A673 (cell line): ENCODE measurements around the gene SLC35B2. TPM values are rescaled to one million over a fixed set of nuclear protein-coding genes. Genes with fewer than 3 reads are reported as not detected.

Experiments used
- BruUV-seq: library from RNA; stranded (reverse); fragments of 400-500 nt; replicated peaks from 2 replicates; lab custom pipeline; 2021; lab: Mats Ljungman, UMichigan
- CTCF ChIA-PET: fragments of 300-600 bp; sonication (Branson Sonifier 250); formaldehyde crosslinking; loops from one replicate; lab custom pipeline; 2022; ENCODE audit warnings: antibody characterized with exemption; lab: Charles Lee
- POLR2A ChIA-PET: fragments of 300-600 bp; sonication (Branson Sonifier 250); formaldehyde crosslinking; loops from one replicate; lab custom pipeline; 2022; ENCODE audit warnings: antibody characterized with exemption; ENCODE audit not compliant: low non-redundant PET; lab: Charles Lee
- DNase-seq: peaks from one replicate; pipeline ENCODE4 v3.0.0-alpha.2; 2015; ENCODE audit warnings: low spot score
- H3K27ac ChIP-seq: fragments of 200-600 bp; sonication (generic); 2 replicates; pipeline ENCODE4 v1.5.1; 2016; ENCODE audit warnings: mixed run types, low read depth, mild to moderate bottlenecking, mixed read lengths, antibody characterized with exemption, low read length; ENCODE audit not compliant: poor library complexity, severe bottlenecking
- H3K27me3 ChIP-seq: fragments of 200-600 bp; sonication (generic); replicated peaks from 2 replicates; pipeline ENCODE4 v1.6.1; 2017; ENCODE audit warnings: mixed run types, low read depth, mild to moderate bottlenecking, mixed read lengths, antibody characterized with exemption, low read length; ENCODE audit not compliant: insufficient read depth, poor library complexity
- H3K36me3 ChIP-seq: fragments of 200-600 bp; sonication (generic); 2 replicates; pipeline ENCODE4 v1.6.1; 2016; ENCODE audit warnings: mixed run types, mild to moderate bottlenecking, mixed read lengths, antibody characterized with exemption, low read length; ENCODE audit not compliant: insufficient read depth, poor library complexity, severe bottlenecking
- H3K4me1 ChIP-seq: fragments of 200-600 bp; sonication (generic); 2 replicates; pipeline ENCODE4 v1.6.1; 2017; ENCODE audit warnings: mixed run types, mild to moderate bottlenecking, mixed read lengths, antibody characterized with exemption, low read length; ENCODE audit not compliant: insufficient read depth, poor library complexity, severe bottlenecking
- H3K4me3 ChIP-seq: fragments of 200-600 bp; sonication (generic); 2 replicates; pipeline ENCODE4 v1.5.1; 2016; ENCODE audit warnings: low read depth, mixed run types, mild to moderate bottlenecking, mixed read lengths, low read length; ENCODE audit not compliant: poor library complexity, severe bottlenecking
- H3K9me3 ChIP-seq: fragments of 200-600 bp; sonication (generic); 2 replicates; pipeline ENCODE4 v1.6.1; 2016; ENCODE audit warnings: mixed run types, low read depth, mild to moderate bottlenecking, mixed read lengths, antibody characterized with exemption, low read length; ENCODE audit not compliant: poor library complexity, severe bottlenecking
- EZH2 ChIP-seq: fragments of 200-600 bp; sonication (generic); IDR thresholded peaks from 2 replicates; pipeline ENCODE4 v1.6.1; 2017; ENCODE audit warnings: borderline replicate concordance, low read depth, mild to moderate bottlenecking, mixed read lengths, antibody characterized with exemption, low read length; ENCODE audit not compliant: poor library complexity, severe bottlenecking
- intact Hi-C: fragments of 100-400 bp; cut with micrococcal nuclease; formaldehyde crosslinking; loops from one replicate; pipeline ENCODE4 v1.10.0; 2022; ENCODE audit not compliant: unreplicated experiment
- total RNA-seq: library from RNA; stranded (reverse); gene quantifications from 2 replicates; pipeline ENCODE4 v1.2.3, GENCODE V29; 2021
- TF ChIP-seq, protein P1 (sequence below): fragments of 300-800, 200-600 bp; sonication (generic); conservative IDR thresholded peaks from 2 replicates; pipeline ENCODE4 v1.5.1; 2017; ENCODE audit warnings: low read depth, mild to moderate bottlenecking, antibody characterized with exemption, low read length, moderate library complexity, mixed read lengths

SLC35B2 gene
- total RNA-seq, 1 experiment from 2014 or later, result 52.0 TPM

DNA sequence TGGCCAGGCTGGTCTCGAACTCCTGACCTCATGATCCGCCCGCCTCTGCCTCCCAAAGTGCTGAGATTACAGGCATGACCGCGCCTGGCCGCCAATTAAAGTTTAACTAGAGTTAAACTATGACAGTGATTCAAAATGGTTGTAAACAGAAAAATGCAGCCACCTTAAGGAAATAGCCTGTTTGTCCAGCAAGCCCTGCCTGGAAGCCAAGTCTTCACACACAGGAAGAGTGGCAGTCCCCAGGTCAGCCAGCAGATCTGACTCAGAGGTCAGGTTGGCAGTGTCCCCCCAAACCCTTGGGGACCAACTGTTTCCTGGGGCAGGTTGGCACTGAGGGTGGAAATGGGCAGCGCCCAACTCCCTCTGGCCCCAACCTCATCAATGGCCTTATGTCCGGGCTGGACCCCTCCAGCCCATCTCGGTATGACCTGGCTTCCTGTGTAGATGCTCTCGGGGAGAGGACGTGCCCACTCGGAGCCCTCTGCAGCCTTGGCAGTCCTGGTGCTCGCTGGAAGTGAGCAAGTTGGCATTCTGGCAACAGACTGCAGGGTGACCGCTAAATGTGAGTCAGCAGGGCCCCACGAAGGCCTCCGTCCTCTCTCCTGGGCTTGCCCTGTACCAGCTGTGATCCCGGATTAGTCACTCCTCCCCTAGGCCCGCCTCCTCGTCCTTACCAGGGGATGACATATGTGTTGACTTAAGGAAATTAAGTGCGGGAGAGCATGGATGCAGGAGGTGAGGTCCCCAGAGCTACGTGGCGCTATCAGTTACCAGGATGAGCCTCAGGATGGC is 20.1 kb downstream of the SLC35B2 start:
- H3K4me3 ChIP-seq, result peak overlapping the region; percentile 62
- peak; percentile 81 for DNase-seq
- H3K9me3 ChIP-seq, result no peaks in the 10 kb centered on the region
- CTCF ChIA-PET, result interaction anchor here (0.9 to 1.3 kb wide), 4 partner anchors 11 to 141 kb away, joined by 3 to 11 read pairs (median 4); partner anchors contain the start of gene SLC29A1
- no peaks in the 10 kb centered on the region for H3K27me3 ChIP-seq
- intact Hi-C loops, result no loop called here
- H3K36me3 ChIP-seq, result peaks cover 6% of the 10 kb centered on the region
- TF ChIP-seq EZH2, result no peak
- TF ChIP-seq, protein P1, sequence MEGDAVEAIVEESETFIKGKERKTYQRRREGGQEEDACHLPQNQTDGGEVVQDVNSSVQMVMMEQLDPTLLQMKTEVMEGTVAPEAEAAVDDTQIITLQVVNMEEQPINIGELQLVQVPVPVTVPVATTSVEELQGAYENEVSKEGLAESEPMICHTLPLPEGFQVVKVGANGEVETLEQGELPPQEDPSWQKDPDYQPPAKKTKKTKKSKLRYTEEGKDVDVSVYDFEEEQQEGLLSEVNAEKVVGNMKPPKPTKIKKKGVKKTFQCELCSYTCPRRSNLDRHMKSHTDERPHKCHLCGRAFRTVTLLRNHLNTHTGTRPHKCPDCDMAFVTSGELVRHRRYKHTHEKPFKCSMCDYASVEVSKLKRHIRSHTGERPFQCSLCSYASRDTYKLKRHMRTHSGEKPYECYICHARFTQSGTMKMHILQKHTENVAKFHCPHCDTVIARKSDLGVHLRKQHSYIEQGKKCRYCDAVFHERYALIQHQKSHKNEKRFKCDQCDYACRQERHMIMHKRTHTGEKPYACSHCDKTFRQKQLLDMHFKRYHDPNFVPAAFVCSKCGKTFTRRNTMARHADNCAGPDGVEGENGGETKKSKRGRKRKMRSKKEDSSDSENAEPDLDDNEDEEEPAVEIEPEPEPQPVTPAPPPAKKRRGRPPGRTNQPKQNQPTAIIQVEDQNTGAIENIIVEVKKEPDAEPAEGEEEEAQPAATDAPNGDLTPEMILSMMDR, result no peak
- POLR2A ChIA-PET, result interaction anchor here (0.6 to 0.7 kb wide), 2 partner anchors 624 to 1485 kb away, joined by 7 to 10 read pairs; no protein-coding TSS in a partner anchor
- H3K27ac ChIP-seq, result peak overlapping the region; percentile 55
- BruUV-seq, result no TSS peak
- peaks cover 10% of the 10 kb centered on the region for H3K4me1 ChIP-seq

DNA sequence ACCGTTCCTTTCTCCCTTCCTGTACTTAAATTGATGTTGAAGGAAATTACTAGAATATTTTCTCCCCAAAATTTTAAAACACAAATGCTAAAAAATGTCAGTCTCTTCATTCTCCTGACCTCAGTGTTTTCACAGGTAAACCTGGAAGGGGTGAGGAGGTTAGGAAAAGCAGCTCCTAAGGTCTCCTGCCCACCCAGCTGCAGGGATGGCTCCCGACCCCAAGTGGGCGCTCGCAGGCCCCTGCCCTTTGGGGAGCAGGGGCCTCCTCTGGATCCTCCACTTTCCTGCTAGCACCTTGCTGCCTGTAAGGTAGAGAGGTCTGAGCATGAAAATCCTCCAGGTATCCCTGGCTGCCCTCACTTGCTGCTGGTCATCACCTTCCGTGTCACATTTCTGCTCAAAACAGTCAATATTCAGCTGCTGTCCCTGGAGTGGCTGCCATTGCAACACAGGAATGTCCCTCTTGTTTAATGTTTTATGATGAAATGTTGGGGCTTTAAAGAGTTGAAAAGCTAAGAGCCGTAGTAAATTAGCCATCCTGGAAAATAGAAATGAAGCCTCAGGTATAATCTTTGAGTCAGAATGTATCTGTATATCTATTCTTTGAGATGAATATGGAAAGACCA is 21.3 kb downstream of the SLC35B2 start:
- POLR2A ChIA-PET, result no interaction called here
- BruUV-seq, result TSS peak; percentile 10
- no peaks in the 10 kb centered on the region for H3K9me3 ChIP-seq

DNA sequence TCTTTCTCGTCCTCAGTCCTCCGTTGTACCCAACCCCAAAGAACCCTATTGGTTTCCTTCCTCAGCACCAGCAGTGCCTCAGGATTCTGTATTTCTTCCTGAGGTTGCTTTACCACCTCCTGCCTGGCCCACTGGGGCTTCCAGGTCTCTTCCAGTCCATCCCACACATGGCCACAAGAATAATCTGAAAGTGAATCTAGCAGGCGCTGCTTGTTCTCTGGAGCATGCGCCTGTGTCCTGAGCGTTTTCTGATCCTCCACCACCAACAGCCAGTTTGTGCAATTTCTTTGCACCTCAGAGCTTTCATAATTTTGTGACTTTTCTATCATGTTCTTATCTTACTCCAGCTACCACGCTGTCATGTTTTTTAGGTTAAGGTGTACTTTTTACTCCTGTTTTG is 22.1 kb downstream of the SLC35B2 start:
- BruUV-seq, result no TSS peak
- CTCF ChIA-PET, result no interaction called here
- POLR2A ChIA-PET, result no interaction called here
- H3K27ac ChIP-seq, result peak overlapping the region; percentile 47
- H3K4me1 ChIP-seq, result peaks cover 10% of the 10 kb centered on the region
- H3K27me3 ChIP-seq, result no peaks in the 10 kb centered on the region
- no peak for TF ChIP-seq EZH2
- TF ChIP-seq, protein P1, result no peak
- peaks cover 23% of the 10 kb centered on the region for H3K36me3 ChIP-seq
- no peaks in the 10 kb centered on the region for H3K9me3 ChIP-seq
- intact Hi-C loops, result loop anchor here (2.0 kb wide), 1 partner anchor 138 kb away; no protein-coding TSS in a partner anchor
- DNase-seq, result no peak
- no peak overlapping the region for H3K4me3 ChIP-seq

More for the DNA sequence above, 21.3 kb downstream of the SLC35B2 start:
- intact Hi-C loops, result loop anchor here (2.0 kb wide), 1 partner anchor 139 kb away; no protein-coding TSS in a partner anchor
- Histone ChIP-seq H3K36me3 (peaks cover 16% of the 10 kb centered on the region), H3K4me1 (peaks cover 10% of the 10 kb centered on the region), H3K27ac (no peak overlapping the region), H3K27me3 (no peaks in the 10 kb centered on the region), H3K4me3 (no peak overlapping the region)
- TF ChIP-seq, protein P1, result no peak
- no peak for TF ChIP-seq EZH2
- CTCF ChIA-PET, result interaction anchor here (0.7 kb wide), 2 partner anchors 25 to 518 kb away, joined by 4 to 5 read pairs; no protein-coding TSS in a partner anchor
- DNase-seq, result no peak
